HG02642 (cell line): Measurements from ENCODE around the gene CEBPB.

Source experiments
- ATAC-seq: cut with Tn5 transposase; IDR thresholded peaks from one replicate; pipeline ENCODE4 v1.9.1; 2021; ENCODE audit warnings: mild to moderate bottlenecking; ENCODE audit not compliant: unreplicated experiment, poor library complexity

Gene CEBPB

GRCh38 chr20:50223039-50224005 is 32.7 kb downstream of the CEBPB start:
- no peak for ATAC-seq

GRCh38 chr20:50224052-50224451 is 33.4 kb downstream of the CEBPB start:
- ATAC-seq = no peak

- ATAC-seq = no peak
Measured at GRCh38 chr20:50224531-50225255, 34.1 kb downstream of the CEBPB start.

- ATAC-seq = no peak
Measured at GRCh38 chr20:50226093-50226974, 35.7 kb downstream of the CEBPB start.

- no peak for ATAC-seq
Measured at GRCh38 chr20:50227506-50227905, 36.9 kb downstream of the CEBPB start.

GRCh38 chr20:50229156-50229607 is 38.6 kb downstream of the CEBPB start:
- no peak for ATAC-seq

GRCh38 chr20:50230184-50230583 is 39.6 kb downstream of the CEBPB start:
- no peak for ATAC-seq

- no peak for ATAC-seq
Measured at GRCh38 chr20:50230871-50231560, 40.4 kb downstream of the CEBPB start.

GRCh38 chr20:50231854-50232253 is 41.2 kb downstream of the CEBPB start:
- no peak for ATAC-seq

GRCh38 chr20:50232651-50233324 is 42.2 kb downstream of the CEBPB start:
- ATAC-seq = no peak

- ATAC-seq = no peak
Measured at GRCh38 chr20:50233325-50234212, 42.9 kb downstream of the CEBPB start.

- no peak for ATAC-seq
Measured at GRCh38 chr20:50234288-50234687, 43.7 kb downstream of the CEBPB start.

GRCh38 chr20:50237349-50237748 is 46.7 kb downstream of the CEBPB start:
- ATAC-seq = no peak

- no peak for ATAC-seq
Measured at GRCh38 chr20:50238081-50238800, 47.6 kb downstream of the CEBPB start.

GRCh38 chr20:50240092-50240491 is 49.5 kb downstream of the CEBPB start:
- ATAC-seq = no peak

GRCh38 chr20:50242178-50242514 is 51.5 kb downstream of the CEBPB start:
- ATAC-seq = no peak
